ENCODE measurements around the gene TMEM126A. TPM values are rescaled to one million over a fixed set of nuclear protein-coding genes. Genes with fewer than 3 reads are reported as not detected.

Gene TMEM126A
- total RNA-seq, 2 donors from 2014 or later = 33.8 to 70.6 TPM

GRCh38 chr11:85619499-85619898, 28.3 kb upstream of the TMEM126A start:
- Histone ChIP-seq H3K27ac (no peak overlapping the region), H3K9me3 (no peaks in the 10 kb centered on the region), H3K36me3 (no peaks in the 10 kb centered on the region), H3K4me1 (no peaks in the 10 kb centered on the region), H3K27me3 (no peaks in the 10 kb centered on the region), H3K4me3 (no peak overlapping the region)
- DNase-seq (ENCODE audit: low spot score) = no peak
- no peak for TF ChIP-seq CTCF (IDR thresholded peaks at IDR 0.05)

- no peaks in the 10 kb centered on the region for H3K27me3 ChIP-seq
- H3K9me3 ChIP-seq = no peaks in the 10 kb centered on the region
- no peak for DNase-seq (ENCODE audit: low spot score)
- no peak overlapping the region for H3K27ac ChIP-seq
- H3K36me3 ChIP-seq = no peaks in the 10 kb centered on the region
- no peak for TF ChIP-seq CTCF (IDR thresholded peaks at IDR 0.05)
- peaks cover 0 to 2% of the 10 kb centered on the region in 2 donors for H3K4me1 ChIP-seq
- H3K4me3 ChIP-seq = no peak overlapping the region
These were observed 27.5 kb upstream of the TMEM126A start for GRCh38 chr11:85620256-85620655.

GRCh38 chr11:85626496-85626895, 21.3 kb upstream of the TMEM126A start:
- Histone ChIP-seq H3K9me3 (no peaks in the 10 kb centered on the region), H3K4me1 (peaks cover 0 to 24% of the 10 kb centered on the region in 2 donors), H3K36me3 (no peaks in the 10 kb centered on the region), H3K4me3 (peak overlapping the region; percentile 53 to 67), H3K27ac (peak overlapping the region; percentile 87 to 93), H3K27me3 (no peaks in the 10 kb centered on the region)
- DNase-seq (ENCODE audit: low spot score) = no peak
- TF ChIP-seq CTCF (IDR thresholded peaks at IDR 0.05) = no peak

GRCh38 chr11:85627332-85627997, 20.3 kb upstream of the TMEM126A start, which contains the start of gene DLG2:
Gene DLG2, minus strand, starts transcription at chr11:85627344.
- H3K36me3 ChIP-seq = no peaks in the 10 kb centered on the region
- peak within 1 kb of the TSS; percentile 87 to 93 for H3K27ac ChIP-seq
- DNase-seq (ENCODE audit: low spot score) = no peak
- H3K4me1 ChIP-seq = peaks cover 0 to 24% of the 10 kb centered on the region in 2 donors
- H3K4me3 ChIP-seq = peak within 1 kb of the TSS; percentile 53 to 67
- no peaks in the 10 kb centered on the region for H3K9me3 ChIP-seq
- no peak for TF ChIP-seq CTCF (IDR thresholded peaks at IDR 0.05)
- no peaks in the 10 kb centered on the region for H3K27me3 ChIP-seq

- no peak for TF ChIP-seq CTCF (IDR thresholded peaks at IDR 0.05)
- H3K4me3 ChIP-seq = peak within 1 kb of the TSS; percentile 67 to 76
- DNase-seq (ENCODE audit: low spot score) = peak; percentile 99
- no peaks in the 10 kb centered on the region for H3K27me3 ChIP-seq
- peaks cover 0 to 24% of the 10 kb centered on the region in 2 donors for H3K4me1 ChIP-seq
- H3K27ac ChIP-seq = peak within 1 kb of the TSS; percentile 87 to 93
- no peaks in the 10 kb centered on the region for H3K9me3 ChIP-seq
- H3K36me3 ChIP-seq = no peaks in the 10 kb centered on the region
These were observed 19.6 kb upstream of the TMEM126A start, which contains the start of gene TMEM126B for GRCh38 chr11:85627998-85628770. Gene TMEM126B, plus strand, starts transcription at chr11:85628593. Its CDS starts 15 bp downstream, at chr11:85628608.

Measured in right atrium auricular region (tissue), 2 donors.